HepG2 (cell line): Measurements from ENCODE around the gene FBXL13. TPM values are rescaled to one million over a fixed set of nuclear protein-coding genes. Genes with fewer than 3 reads are reported as not detected.
"Not testable (repeated sequence)": the region's sequence is repeated elsewhere in the genome, so short reads cannot be mapped to it uniquely, and the experiment has no call there.

Source experiments
- ATAC-seq: fragments of 200-7000 bp; cut with Tn5 transposase; 3 replicates; pipeline ENCODE4 v1.9.1; 2020; ENCODE audit warnings: mild to moderate bottlenecking, moderate library complexity
- BruUV-seq: library from RNA; stranded (reverse); fragments of 400-500 nt; replicated peaks from 2 replicates; lab custom pipeline; 2021; lab: Mats Ljungman, UMichigan
- CTCF ChIA-PET: fragments of 300-600 bp; formaldehyde crosslinking; extraction: SDS; loops from one replicate; lab custom pipeline; 2021; ENCODE audit warnings: low total read pairs, inconsistent platforms, low intra/inter-chr PET ratio; lab: Yijun Ruan, JAX
- POLR2A ChIA-PET: fragments of 350-600 bp; sonication (Branson Sonifier 250); formaldehyde crosslinking; loops from one replicate; lab custom pipeline; 2020; ENCODE audit warnings: antibody characterized with exemption, inconsistent platforms; lab: Yijun Ruan, JAX
- DNase-seq: peaks from one replicate; pipeline ENCODE4 v3.0.0-alpha.2; 2015; ENCODE audit warnings: low spot score
- FAIRE-seq: peaks from 3 replicates; lab custom pipeline; 2011; peaks lifted over from hg19 to GRCh38; lab: Jason Lieb, UNC
- H2AFZ ChIP-seq: one replicate; pipeline ENCODE4 v1.6.1; 2011; ENCODE audit warnings: low read length, inconsistent platforms
- H3K27ac ChIP-seq: fragments of 300-600 bp; 3 replicates; pipeline ENCODE4 v1.8.0; 2011; ENCODE audit warnings: mixed run types, mild to moderate bottlenecking, mixed read lengths, low read length, inconsistent platforms; ENCODE audit not compliant: insufficient read depth; ENCODE audit errors: extremely low read length
- H3K27me3 ChIP-seq, 2 experiments: fragments of 200-600 bp in 1 of 2; 2 replicates in 1 of 2; 3 replicates in 1 of 2; pipeline versions ENCODE4 v1.6.0 to v1.8.0; 2011; ENCODE audit warnings: low read length in 2 of 2, mild to moderate bottlenecking in 2 of 2, moderate library complexity in 2 of 2, inconsistent platforms in 1 of 2; ENCODE audit not compliant: insufficient read depth in 2 of 2, control insufficient read depth in 1 of 2
- H3K36me3 ChIP-seq, 2 experiments: fragments of 200-600 bp in 1 of 2; replicated peaks in 1 of 2; 2 replicates in 1 of 2; 3 replicates in 1 of 2; pipeline versions ENCODE4 v1.5.1 to v1.8.0; 2011; ENCODE audit warnings: low read length in 2 of 2, inconsistent platforms in 1 of 2; ENCODE audit not compliant: insufficient read depth in 2 of 2, control insufficient read depth in 1 of 2
- H3K4me1 ChIP-seq: 2 replicates; pipeline ENCODE4 v1.5.1; 2012; ENCODE audit warnings: low read length, inconsistent platforms; ENCODE audit not compliant: insufficient read depth
- H3K4me2 ChIP-seq: 2 replicates; pipeline ENCODE4 v1.6.0; 2011; ENCODE audit warnings: low read depth, low read length, inconsistent platforms
- H3K4me3 ChIP-seq, 3 experiments: fragments of 200-600 bp in 1 of 3; sonication (generic), shearing (Covaris generic) in 1 of 3; replicated peaks in 1 of 3; 2 replicates each; pipeline ENCODE4 v1.5.1; 2011 to 2016; ENCODE audit warnings: low read length in 3 of 3, inconsistent platforms in 2 of 3, low read depth in 2 of 3, mild to moderate bottlenecking in 2 of 3, control low read depth in 1 of 3, mixed read lengths in 1 of 3; ENCODE audit not compliant: insufficient read depth in 1 of 3
- H3K79me2 ChIP-seq: one replicate; pipeline ENCODE4 v1.6.1; 2011; ENCODE audit warnings: low read length, inconsistent platforms; ENCODE audit not compliant: insufficient read depth
- H3K9ac ChIP-seq: 2 replicates; pipeline ENCODE4 v1.6.0; 2011; ENCODE audit warnings: mild to moderate bottlenecking, low read depth, low read length, inconsistent platforms; ENCODE audit not compliant: insufficient read depth
- H3K9me3 ChIP-seq: 2 replicates; pipeline ENCODE4 v1.5.1; 2012; ENCODE audit warnings: mild to moderate bottlenecking, low read length
- H4K20me1 ChIP-seq: 2 replicates; pipeline ENCODE4 v1.6.0; 2011; ENCODE audit warnings: inconsistent platforms, mild to moderate bottlenecking, low read length, moderate library complexity; ENCODE audit not compliant: insufficient read depth
- CEBPB ChIP-seq: IDR thresholded peaks from 2 replicates; pipeline ENCODE4 v1.6.1; 2011; ENCODE audit warnings: low read depth, low read length, improper control_type of control experiment, borderline replicate concordance
- CENPBD1 ChIP-seq: sonication (generic); formaldehyde crosslinking; IDR thresholded peaks from 2 replicates; pipeline ENCODE4 v1.8.0; 2022; ENCODE audit warnings: missing genetic modification reagents, low read depth, mild to moderate bottlenecking, borderline replicate concordance
- RFX5 ChIP-seq: IDR thresholded peaks from 2 replicates; pipeline ENCODE4 v1.6.1; 2011; ENCODE audit warnings: low read depth, low read length, improper control_type of control experiment
- WGBS: methylation state at CpG from one replicate; pipeline ENCODE4 v1.1.6; 2017; ENCODE audit warnings: low lambda C conversion rate; 5-methylcytosine and 5-hydroxymethylcytosine counted together
- in situ Hi-C: cut with HindIII; loops from 2 replicates; pipeline ENCODE4 v1.10.0; 2017; ENCODE audit warnings: low pct_unique_long_range_greater_than_20kb; ENCODE audit not compliant: extremely low pct_ligation_motif_present
- intact Hi-C: fragments of 100-400 bp; cut with micrococcal nuclease; formaldehyde crosslinking; loops from one replicate; pipeline ENCODE4 v1.10.0; 2022; ENCODE audit not compliant: unreplicated experiment
- polyA plus RNA-seq, 8 experiments: library from polyadenylated mRNA; depleted of rRNA in 3 of 8; stranded (reverse) in 7 of 8; unstranded in 1 of 8; fragments of >200 nt; fragmentation: Illumina TruSeq in 4 of 8; extraction: Trizol in 4 of 8; gene quantifications; 2 replicates each; pipeline versions ENCODE4 v1.2.1 to v1.2.3, GENCODE V29; 2011 to 2016; ENCODE audit warnings: low read depth in 4 of 8, missing spikeins in 1 of 8, mixed read lengths in 1 of 8; ENCODE audit not compliant: insufficient read depth in 1 of 8
- total RNA-seq, 5 experiments: library from RNA; depleted of rRNA; stranded (reverse); fragments of >200 nt; fragmentation: Illumina TruSeq; extraction: Trizol; gene quantifications; 2 replicates each; pipeline ENCODE4 v1.2.3, GENCODE V29; 2016; ENCODE audit warnings: low read depth in 1 of 5

The FBXL13 gene
- total and polyA plus RNA-seq, 2 of the 13 experiments (the other 11 are each of a cell fraction or from before 2014, with no cell fraction given) = 0.24 to 0.77 TPM

- Histone ChIP-seq H3K4me2 (no peak overlapping the region), H3K79me2 (no peaks in the 10 kb centered on the region), H3K4me1 (no peaks in the 10 kb centered on the region; the same call in 1 of the 2 replicates), H3K36me3 (no peaks in the 10 kb centered on the region), H3K27me3 (no peaks in the 10 kb centered on the region), H3K9ac (no peak overlapping the region), H3K9me3 (no peaks in the 10 kb centered on the region), H3K4me3 (no peak overlapping the region), H2AFZ (no peak overlapping the region), H4K20me1 (no peaks in the 10 kb centered on the region), H3K27ac (no peak overlapping the region)
- BruUV-seq = no TSS peak
- POLR2A ChIA-PET = interaction anchor here (1.3 kb wide), 1 partner anchor 16 kb away, joined by 3 read pairs; the partner anchor contains the start of gene FBXL13
- intact Hi-C loops = no loop called here
- TF ChIP-seq RFX5 = peak; percentile 36; the same call in 1 of the 2 replicates
- TF ChIP-seq CENPBD1 (CRISPR knock-in tag) = no peak
- ATAC-seq = no peak
- CTCF ChIA-PET = no interaction called here
- in situ Hi-C loops = loop anchor here (25.0 kb wide), 1 partner anchor 296 kb away; no protein-coding TSS in a partner anchor
- DNase-seq = no peak
- FAIRE-seq = no peak
Measured at GRCh38 chr7:103058122-103058521, 16.5 kb downstream of the FBXL13 start.

GRCh38 chr7:103056006-103056405 is 18.6 kb downstream of the FBXL13 start:
- H3K4me2 ChIP-seq, BruUV-seq, POLR2A ChIA-PET, DNase-seq, H3K79me2 ChIP-seq, H3K4me1 ChIP-seq, H3K4me3 ChIP-seq, H3K36me3 ChIP-seq, ATAC-seq, H4K20me1 ChIP-seq, H2AFZ ChIP-seq, H3K27ac ChIP-seq, FAIRE-seq, CTCF ChIA-PET, H3K9me3 ChIP-seq, H3K27me3 ChIP-seq, H3K9ac ChIP-seq, intact Hi-C loops: not testable (repeated sequence)
- 0 out of 2 replicates have a peak, but pooled peaks have one; percentile 7 for TF ChIP-seq CEBPB
- 76% methylated on average over 1 of the region's 1 CpG for WGBS
- in situ Hi-C loops = loop anchor here (25.0 kb wide), 1 partner anchor 294 kb away; no protein-coding TSS in a partner anchor
